ENCODE results near the gene SH3BP4. TPM values are rescaled to one million over a fixed set of nuclear protein-coding genes. Genes with fewer than 3 reads are reported as not detected.

Gene SH3BP4
- polyA plus RNA-seq, 1 donor (not counting 4 experiments of a cell fraction or from before 2014, with no cell fraction given): 50.4 TPM

- TF ChIP-seq EZH2 (IDR thresholded peaks at IDR 0.05; ENCODE audit: low read length) (no peak), CTCF (optimal IDR thresholded peaks at IDR 0.05 in 1 of 3, IDR thresholded peaks at IDR 0.05 in 1 of 3, conservative IDR thresholded peaks at IDR 0.05 in 1 of 3; ENCODE audit: extremely low read depth in 1 of 3, insufficient read depth in 2 of 3, low read length in 3 of 3) (no peak)
- dilution Hi-C loops (cut with MboI; ENCODE audit: extremely low pct_ligation_motif_present, low sequenced_read_pairs): no loop called here
- H3K4me1 ChIP-seq (ENCODE audit: control insufficient read depth, extremely low read depth, insufficient read depth, low read length): peaks cover 2% of the 10 kb centered on the region
- H4K20me1 ChIP-seq (ENCODE audit: control insufficient read depth, extremely low read depth, insufficient read depth, low read length): no peaks in the 10 kb centered on the region
- no peaks in the 10 kb centered on the region for H3K9me3 ChIP-seq (ENCODE audit: control insufficient read depth, low read depth, low read length)
- no peak overlapping the region for H2AFZ ChIP-seq (ENCODE audit: control insufficient read depth, low read length)
- no peak overlapping the region for H3K4me2 ChIP-seq (ENCODE audit: control insufficient read depth, extremely low read depth, insufficient read depth, low read depth, low read length)
- H3K27ac ChIP-seq (ENCODE audit: control insufficient read depth, insufficient read depth, low read length): no peak overlapping the region
- H3K27me3 ChIP-seq (ENCODE audit: control insufficient read depth, extremely low read depth, insufficient read depth, low read length): no peaks in the 10 kb centered on the region
- H3K79me2 ChIP-seq (ENCODE audit: control insufficient read depth, insufficient read depth, low read length): no peaks in the 10 kb centered on the region
- no peak for DNase-seq (ENCODE audit: low read depth, low spot score)
- peak; percentile 78 for FAIRE-seq
- no peak overlapping the region for H3K4me3 ChIP-seq (ENCODE audit: control insufficient read depth in 2 of 3, extremely low read depth in 1 of 3, insufficient read depth in 2 of 3, low read depth in 1 of 3, low read length in 3 of 3)
- no peaks in the 10 kb centered on the region for H3K36me3 ChIP-seq (ENCODE audit: control insufficient read depth in 2 of 2, extremely low read depth in 1 of 2, insufficient read depth in 2 of 2, low read length in 2 of 2)
- no peaks in the 10 kb centered on the region for H3K9me1 ChIP-seq (ENCODE audit: control insufficient read depth, extremely low read depth, insufficient read depth, low read length)
- no peak overlapping the region for H3K9ac ChIP-seq (ENCODE audit: control insufficient read depth, extremely low read depth, insufficient read depth, low read length)
These were observed 118.4 kb downstream of the SH3BP4 start for GRCh38 chr2:235070063-235070706.

GRCh38 chr2:235073868-235074413 is 122.1 kb downstream of the SH3BP4 start:
- no peak overlapping the region for H3K9ac ChIP-seq (ENCODE audit: control insufficient read depth, extremely low read depth, insufficient read depth, low read length)
- peaks cover 2% of the 10 kb centered on the region for H3K4me1 ChIP-seq (ENCODE audit: control insufficient read depth, extremely low read depth, insufficient read depth, low read length)
- no peaks in the 10 kb centered on the region for H3K36me3 ChIP-seq (ENCODE audit: control insufficient read depth in 2 of 2, extremely low read depth in 1 of 2, insufficient read depth in 2 of 2, low read length in 2 of 2)
- no peak overlapping the region for H3K4me3 ChIP-seq (ENCODE audit: control insufficient read depth in 2 of 3, extremely low read depth in 1 of 3, insufficient read depth in 2 of 3, low read depth in 1 of 3, low read length in 3 of 3)
- FAIRE-seq: no peak
- H4K20me1 ChIP-seq (ENCODE audit: control insufficient read depth, extremely low read depth, insufficient read depth, low read length): no peaks in the 10 kb centered on the region
- no peak overlapping the region for H3K4me2 ChIP-seq (ENCODE audit: control insufficient read depth, extremely low read depth, insufficient read depth, low read depth, low read length)
- DNase-seq (ENCODE audit: low read depth, low spot score): no peak
- no peaks in the 10 kb centered on the region for H3K79me2 ChIP-seq (ENCODE audit: control insufficient read depth, insufficient read depth, low read length)
- H3K27ac ChIP-seq (ENCODE audit: control insufficient read depth, insufficient read depth, low read length): no peak overlapping the region
- no peaks in the 10 kb centered on the region for H3K9me1 ChIP-seq (ENCODE audit: control insufficient read depth, extremely low read depth, insufficient read depth, low read length)
- H3K9me3 ChIP-seq (ENCODE audit: control insufficient read depth, low read depth, low read length): no peaks in the 10 kb centered on the region
- TF ChIP-seq CTCF (optimal IDR thresholded peaks at IDR 0.05 in 1 of 3, IDR thresholded peaks at IDR 0.05 in 1 of 3, conservative IDR thresholded peaks at IDR 0.05 in 1 of 3; ENCODE audit: extremely low read depth in 1 of 3, insufficient read depth in 2 of 3, low read length in 3 of 3): no peak
- TF ChIP-seq EZH2 (IDR thresholded peaks at IDR 0.05; ENCODE audit: low read length): no peak
- H2AFZ ChIP-seq (ENCODE audit: control insufficient read depth, low read length): no peak overlapping the region
- dilution Hi-C loops (cut with MboI; ENCODE audit: extremely low pct_ligation_motif_present, low sequenced_read_pairs): no loop called here
- H3K27me3 ChIP-seq (ENCODE audit: control insufficient read depth, extremely low read depth, insufficient read depth, low read length): peaks cover 3% of the 10 kb centered on the region
